GM18868 (cell line): ENCODE data around the gene CRYM.
"Not testable (repeated sequence)": the region's sequence is repeated elsewhere in the genome, so short reads cannot be mapped to it uniquely, and the experiment has no call there.

ENCODE experiments used
- ATAC-seq: cut with Tn5 transposase; IDR thresholded peaks from one replicate; pipeline ENCODE4 v1.9.1; 2021; ENCODE audit warnings: mild to moderate bottlenecking, moderate library complexity; ENCODE audit not compliant: unreplicated experiment

The CRYM gene

GRCh38 chr16:21250072-21250923, 27.8 kb downstream of the CRYM start:
- no peak for ATAC-seq

GRCh38 chr16:21248179-21248578, 29.9 kb downstream of the CRYM start:
- ATAC-seq = not testable (repeated sequence)

DNA sequence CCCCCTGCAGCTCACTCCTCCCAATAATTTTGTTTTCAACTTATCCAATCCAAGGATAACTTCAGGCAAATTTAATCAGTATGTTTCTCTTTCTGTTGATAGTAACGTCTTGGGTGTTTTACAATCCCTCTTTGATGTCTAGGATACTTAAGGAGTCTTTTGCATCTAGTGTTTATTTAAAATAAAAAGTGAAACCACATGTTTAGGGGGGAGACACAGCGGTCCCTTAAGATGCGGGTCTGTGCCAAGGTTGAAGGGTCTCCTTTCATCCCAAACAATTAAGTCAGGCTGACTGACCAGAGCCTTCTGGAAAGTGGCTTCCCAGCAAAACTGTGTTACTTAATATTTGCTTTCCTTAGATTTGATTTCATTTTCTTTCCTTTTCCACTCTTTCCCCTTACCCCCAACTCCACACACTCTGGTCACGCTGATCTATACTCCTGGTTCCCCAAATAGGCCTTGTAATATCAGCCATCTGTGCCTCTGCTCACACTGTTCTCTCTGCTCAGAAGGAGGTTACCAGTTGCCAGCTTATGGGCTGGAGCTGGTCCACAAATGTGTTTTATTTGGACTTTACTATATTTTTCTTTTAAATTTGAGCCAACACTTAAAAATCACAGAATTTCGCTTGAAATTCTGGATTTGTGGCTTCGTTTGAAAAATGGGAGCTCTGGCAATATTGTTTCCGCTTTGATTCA, 33.4 kb downstream of the CRYM start:
- ATAC-seq = no peak

DNA sequence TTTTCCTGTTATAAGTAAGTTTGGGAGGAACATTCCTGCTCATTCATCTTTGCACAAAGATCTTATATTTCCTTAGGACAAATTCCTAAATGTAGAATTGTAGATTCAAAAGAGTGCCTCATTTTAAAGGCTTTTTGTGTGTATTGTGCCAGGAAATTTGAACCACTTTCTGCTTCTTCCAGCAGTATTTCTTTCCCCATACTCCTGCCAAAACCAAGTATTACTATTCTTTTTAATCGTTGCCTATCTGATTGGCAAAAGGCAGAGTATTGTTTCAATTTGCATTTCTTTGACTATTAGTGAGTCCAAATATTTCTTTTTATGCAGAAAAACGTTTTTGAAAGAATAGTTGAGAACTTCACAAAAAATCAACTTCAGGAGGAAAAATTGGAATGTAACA, 35.3 kb downstream of the CRYM start:
- ATAC-seq = no peak

DNA sequence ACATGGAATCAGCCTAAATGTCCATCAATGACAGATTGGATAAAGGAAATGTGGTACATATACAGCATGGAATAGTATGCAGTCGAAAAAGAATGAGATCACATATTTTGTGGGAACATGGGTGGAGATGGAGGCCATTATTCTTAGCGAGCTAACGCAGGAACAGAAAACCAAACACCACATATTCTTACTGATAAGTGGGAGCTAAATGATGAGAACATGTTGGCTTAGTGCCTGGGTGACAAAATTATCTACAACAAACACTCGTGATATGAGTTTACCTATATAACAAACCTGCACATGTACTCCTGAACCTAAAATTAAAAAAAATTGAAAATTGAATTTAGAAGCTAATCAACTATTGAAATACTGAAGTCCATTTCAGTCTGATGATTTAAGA, 38.4 kb downstream of the CRYM start:
- ATAC-seq = no peak

DNA sequence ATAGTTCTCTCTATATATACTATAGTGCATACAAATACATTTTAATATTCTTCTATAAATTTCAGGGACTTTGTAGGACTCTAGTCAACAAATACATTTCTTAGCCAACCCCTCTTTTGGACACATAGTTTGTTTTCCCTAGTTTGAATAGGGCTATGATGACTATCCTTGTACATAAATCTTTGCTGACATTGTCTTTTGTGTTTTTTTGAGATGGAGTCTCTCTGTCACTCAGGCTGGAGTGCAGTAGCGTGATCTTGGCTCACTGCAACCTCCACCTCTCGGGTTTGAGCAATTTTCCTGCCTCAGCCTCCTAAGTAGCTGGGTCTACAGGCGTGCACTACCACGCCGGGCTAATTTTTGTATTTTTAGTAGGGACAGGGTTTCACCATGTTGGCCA, 41.3 kb downstream of the CRYM start:
- ATAC-seq = no peak

GRCh38 chr16:21235199-21235585, 42.9 kb downstream of the CRYM start:
- ATAC-seq = no peak

DNA sequence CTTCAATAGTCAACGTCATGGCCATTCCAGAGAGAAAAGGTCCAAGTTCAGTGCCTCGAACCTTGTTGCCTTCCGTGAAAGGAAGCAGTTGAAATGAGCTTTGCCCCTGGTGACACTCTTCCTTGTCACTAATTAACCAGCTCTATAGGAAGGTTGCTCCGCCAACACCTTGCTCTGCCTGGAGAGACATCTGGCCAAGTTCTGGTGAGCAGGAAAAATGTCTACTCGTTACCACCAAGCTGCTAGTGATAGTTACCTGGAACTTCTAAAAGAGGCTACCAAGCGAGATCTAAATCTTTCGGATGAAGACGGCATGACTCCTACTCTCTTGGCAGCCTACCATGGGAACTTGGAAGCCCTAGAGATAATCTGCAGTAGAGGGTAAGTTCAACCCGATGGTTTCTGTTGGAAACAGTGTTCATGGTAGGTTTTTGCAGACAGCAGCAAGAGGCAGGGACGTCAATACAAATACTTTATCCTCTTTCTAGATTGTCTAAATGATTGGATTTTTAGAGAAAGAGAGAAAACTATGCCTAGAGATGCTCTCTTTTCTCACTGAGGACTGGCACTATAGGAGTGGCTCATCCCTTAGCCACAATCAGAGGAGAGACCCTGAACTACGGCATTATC, 44.5 kb downstream of the CRYM start, which contains the start of gene ANKS4B:
TSS of gene ANKS4B (plus strand) at position 179 of the 630 bp plus-strand sequence. CDS start at position 218, 39 bp downstream.
- no peak for ATAC-seq

- no peak for ATAC-seq
Measured at GRCh38 chr16:21233045-21233520, 45.0 kb downstream of the CRYM start.

- no peak for ATAC-seq
Measured at GRCh38 chr16:21228361-21228872, 49.7 kb downstream of the CRYM start.

- ATAC-seq = no peak
Measured at GRCh38 chr16:21227866-21228265, 50.2 kb downstream of the CRYM start.

DNA sequence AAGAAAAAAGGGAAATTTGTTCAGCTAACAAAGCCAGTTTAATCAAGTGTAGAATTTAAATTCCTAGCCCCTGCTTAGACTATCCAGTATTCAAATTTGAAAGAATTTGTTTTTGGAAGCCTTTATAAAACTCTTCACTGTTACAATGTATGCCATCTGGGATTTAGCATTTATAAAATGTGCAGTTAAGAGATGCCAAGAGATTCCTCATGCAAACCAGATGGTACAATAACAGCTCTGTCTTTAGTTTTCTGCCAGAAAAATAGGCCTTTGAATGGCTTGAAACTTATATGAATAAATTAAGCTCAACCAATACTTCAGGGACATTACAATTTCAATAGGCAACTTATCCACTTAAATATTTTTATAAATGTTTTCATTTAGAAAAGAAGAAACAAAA, 51.3 kb downstream of the CRYM start:
- no peak for ATAC-seq

DNA sequence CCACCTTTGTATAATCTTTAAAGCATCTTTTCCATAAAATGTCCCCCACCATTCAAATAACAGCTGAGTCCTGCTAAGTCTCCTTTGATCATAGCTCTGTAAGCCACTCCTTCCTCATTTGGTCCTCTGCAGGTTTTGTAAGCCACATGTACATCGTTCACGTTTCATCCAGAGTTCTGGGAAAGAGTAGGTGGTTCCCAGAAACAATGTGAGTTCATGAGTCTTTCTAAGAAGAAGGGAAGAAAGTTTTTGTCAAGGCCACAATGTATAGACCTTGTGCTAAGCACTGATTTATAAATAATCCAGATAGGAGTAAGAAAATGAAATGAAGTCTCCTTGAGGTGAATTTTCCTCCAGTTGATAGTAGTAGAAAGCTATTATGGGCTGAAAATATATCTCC, 53.3 kb downstream of the CRYM start:
- no peak for ATAC-seq

DNA sequence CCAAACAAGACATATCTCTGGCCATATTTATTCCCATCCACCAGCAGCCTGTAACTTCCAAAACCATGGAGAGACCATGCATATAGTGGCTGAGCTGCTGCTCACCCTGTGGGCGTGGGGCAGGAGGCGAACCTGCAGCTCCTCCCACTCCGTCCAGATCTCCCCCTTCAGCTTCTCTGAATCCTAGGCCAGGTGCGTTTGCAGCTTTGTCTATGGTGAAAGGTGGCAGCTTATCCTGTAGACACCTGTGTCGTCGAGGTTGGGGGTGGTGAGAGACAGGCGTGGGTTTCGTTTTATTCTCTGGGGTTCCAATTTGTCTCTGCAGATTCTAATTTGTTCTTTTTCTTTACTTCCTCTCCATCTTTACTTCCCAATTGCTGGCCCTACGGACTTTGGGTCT, 54.3 kb downstream of the CRYM start:
- ATAC-seq = no peak

DNA sequence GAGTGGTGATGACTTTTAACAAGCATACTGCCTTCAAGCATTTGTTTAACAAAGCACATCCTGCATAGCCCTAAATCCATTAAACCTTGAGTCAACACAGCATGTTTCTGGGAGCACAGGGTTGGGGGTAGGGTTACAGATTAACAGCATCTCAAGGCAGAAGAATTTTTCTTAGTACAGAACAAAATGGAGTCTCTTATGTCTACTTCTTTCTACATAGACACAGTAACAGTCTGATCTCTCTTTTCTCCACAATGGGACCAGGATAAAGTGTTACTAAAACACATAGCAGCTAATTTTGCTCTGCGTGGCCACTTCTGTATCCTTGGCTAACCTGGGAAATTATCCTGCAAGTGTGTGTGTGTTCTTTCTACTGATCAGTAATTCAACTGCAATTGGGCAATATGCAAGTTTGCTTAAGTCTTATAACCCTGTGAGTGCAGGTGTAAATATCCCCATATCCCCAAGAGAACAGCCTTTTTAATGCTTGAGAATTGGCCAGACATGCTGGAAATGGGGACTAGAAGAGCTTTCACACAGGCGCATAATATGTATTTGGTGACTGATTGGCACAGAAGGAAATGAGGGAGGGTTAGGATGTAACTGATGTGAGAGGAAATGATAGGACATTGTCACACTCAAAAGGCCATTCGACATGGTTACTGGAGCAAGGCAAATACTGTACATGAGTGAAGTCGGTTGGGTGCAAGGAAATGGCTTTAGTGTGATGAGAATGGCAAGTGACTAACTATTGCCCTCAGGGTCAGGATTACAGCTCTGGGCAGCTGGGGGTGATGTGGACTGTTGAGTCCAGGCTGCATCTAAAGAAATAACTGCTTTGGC, 55.4 kb downstream of the CRYM start:
- no peak for ATAC-seq

- no peak for ATAC-seq
Measured at GRCh38 chr16:21219551-21219950, 58.5 kb downstream of the CRYM start.

- ATAC-seq = no peak
Measured at GRCh38 chr16:21218153-21218552, 59.9 kb downstream of the CRYM start.

- no peak for ATAC-seq
Measured at GRCh38 chr16:21217121-21217520, 61.0 kb downstream of the CRYM start.

GRCh38 chr16:21214086-21214485, 64.0 kb downstream of the CRYM start:
- ATAC-seq = no peak

- no peak for ATAC-seq
Measured at GRCh38 chr16:21211486-21211885, 66.6 kb downstream of the CRYM start, which contains the start of gene ZP2. ZP2 (minus strand) TSS chr16:21211574; CDS start chr16:21211547, 27 bp downstream.
